HCT116 (cell line): Measurements from ENCODE around the gene FRMPD3. TPM values are rescaled to one million over a fixed set of nuclear protein-coding genes. Genes with fewer than 3 reads are reported as not detected.

Experiments
- ATAC-seq: fragments of 200-7000 bp; cut with Tn5 transposase; 2 replicates; pipeline ENCODE4 v1.9.1; 2020; ENCODE audit warnings: mild to moderate bottlenecking, moderate library complexity
- BruUV-seq: library from RNA; stranded (reverse); fragments of 400-500 nt; replicated peaks from 2 replicates; lab custom pipeline; 2021; lab: Mats Ljungman, UMichigan
- CTCF ChIA-PET: fragments of 300-600 bp; sonication (Branson Sonifier 250); formaldehyde crosslinking; loops from one replicate; lab custom pipeline; 2021; ENCODE audit warnings: antibody characterized with exemption; lab: Charles Lee
- POLR2A ChIA-PET: fragments of 300-600, 350-600 bp; sonication (Branson Sonifier 250); formaldehyde crosslinking; loops from one replicate; lab custom pipeline; 2021; ENCODE audit warnings: antibody characterized with exemption; lab: Charles Lee
- RAD21 ChIA-PET, 2 experiments: fragments of 300-600 bp; sonication (Branson Sonifier 250); formaldehyde crosslinking; loops; one replicate each; lab custom pipeline; 2023; ENCODE audit warnings: low total read pairs in 2 of 2; ENCODE audit not compliant: uncharacterized antibody in 2 of 2, unreplicated experiment in 2 of 2, low non-redundant PET in 1 of 2; lab: Charles Lee
- DNase-seq: peaks from one replicate; pipeline ENCODE4 v3.0.0-alpha.2; 2010; ENCODE audit warnings: low read depth, low spot score
- H2AFZ ChIP-seq: fragments of 200-600 bp; shearing (Covaris generic), sonication (generic); 2 replicates; pipeline ENCODE4 v1.6.1; 2017; ENCODE audit warnings: low read depth, mixed run types, mixed read lengths, antibody characterized with exemption, low read length; ENCODE audit not compliant: poor library complexity, severe bottlenecking
- H3K27ac ChIP-seq: 2 replicates; pipeline ENCODE4 v1.5.1; 2012; ENCODE audit warnings: low read depth, low read length
- H3K27me3 ChIP-seq: fragments of 200-600 bp; sonication (generic); 2 replicates; pipeline ENCODE4 v1.6.1; 2016; ENCODE audit warnings: mixed run types, low read length, mixed read lengths; ENCODE audit not compliant: insufficient read depth
- H3K36me3 ChIP-seq, 2 experiments: fragments of 200-500 bp in 1 of 2; fragments of 200-600 bp in 1 of 2; sonication (Bioruptor generic) in 1 of 2; sonication (generic) in 1 of 2; 2 replicates each; pipeline versions ENCODE4 v1.5.1 to v1.6.1; 2014 to 2016; ENCODE audit warnings: low read length in 2 of 2, inconsistent platforms in 1 of 2, mixed read lengths in 1 of 2, mixed run types in 1 of 2; ENCODE audit not compliant: insufficient read depth in 2 of 2, control insufficient read depth in 1 of 2
- H3K4me1 ChIP-seq, 2 experiments: fragments of 200-600 bp in 1 of 2; sonication (generic) in 1 of 2; 2 replicates each; pipeline versions ENCODE4 v1.5.1 to v1.6.1; 2012 to 2017; ENCODE audit warnings: low read length in 2 of 2, inconsistent platforms in 1 of 2, mild to moderate bottlenecking in 1 of 2, mixed read lengths in 1 of 2, mixed run types in 1 of 2, moderate library complexity in 1 of 2; ENCODE audit not compliant: insufficient read depth in 2 of 2, control insufficient read depth in 1 of 2
- H3K4me2 ChIP-seq: fragments of 200-600 bp; sonication (generic); 2 replicates; pipeline ENCODE4 v1.6.1; 2017; ENCODE audit warnings: mixed run types, low read length, mixed read lengths
- H3K4me3 ChIP-seq, 2 experiments: fragments of 200-600 bp in 1 of 2; sonication (generic) in 1 of 2; replicated peaks in 1 of 2; 2 replicates each; pipeline ENCODE4 v1.5.1; 2011 to 2016; ENCODE audit warnings: low read length in 2 of 2, control low read depth in 1 of 2, low read depth in 1 of 2, mild to moderate bottlenecking in 1 of 2, mixed read lengths in 1 of 2, mixed run types in 1 of 2
- H3K79me2 ChIP-seq: fragments of 200-600 bp; sonication (generic); 2 replicates; pipeline ENCODE4 v1.6.1; 2017; ENCODE audit warnings: mild to moderate bottlenecking, mixed run types, low read length, moderate library complexity, mixed read lengths; ENCODE audit not compliant: insufficient read depth
- H3K9ac ChIP-seq: fragments of 200-600 bp; sonication (generic); 2 replicates; pipeline ENCODE4 v1.6.1; 2016; ENCODE audit warnings: low read length, mixed read lengths
- H3K9me2 ChIP-seq: fragments of 200-600 bp; sonication (generic), shearing (Covaris generic); 2 replicates; pipeline ENCODE4 v1.6.1; 2017; ENCODE audit warnings: mixed run types, mild to moderate bottlenecking, moderate library complexity; ENCODE audit not compliant: insufficient read depth
- H3K9me3 ChIP-seq, 2 experiments: fragments of 200-500 bp in 1 of 2; fragments of 200-600 bp in 1 of 2; sonication (Bioruptor generic) in 1 of 2; sonication (generic) in 1 of 2; 2 replicates each; pipeline ENCODE4 v1.6.1; 2014 to 2017; ENCODE audit warnings: low read length in 2 of 2, mixed read lengths in 2 of 2, inconsistent platforms in 1 of 2, low read depth in 1 of 2, mild to moderate bottlenecking in 1 of 2, mixed run types in 1 of 2, moderate library complexity in 1 of 2; ENCODE audit not compliant: control insufficient read depth in 1 of 2, insufficient read depth in 1 of 2
- H4K20me1 ChIP-seq: fragments of 200-600 bp; sonication (generic), shearing (Covaris generic); 2 replicates; pipeline ENCODE4 v1.6.1; 2017; ENCODE audit warnings: mixed run types, mild to moderate bottlenecking, moderate library complexity; ENCODE audit not compliant: insufficient read depth
- CBX3 ChIP-seq: IDR thresholded peaks from 2 replicates; pipeline ENCODE4 v1.6.1; 2012; ENCODE audit warnings: low read depth
- CEBPB ChIP-seq: IDR thresholded peaks from 2 replicates; pipeline ENCODE4 v1.6.1; 2012; ENCODE audit warnings: low read depth
- ELF1 ChIP-seq: IDR thresholded peaks from 2 replicates; pipeline ENCODE4 v1.6.1; 2012; ENCODE audit warnings: low read depth, borderline replicate concordance
- JUND ChIP-seq: IDR thresholded peaks from 2 replicates; pipeline ENCODE4 v1.6.1; 2012
- POLR2AphosphoS5 ChIP-seq: IDR thresholded peaks from 2 replicates; pipeline ENCODE4 v1.6.1; 2011; ENCODE audit warnings: mild to moderate bottlenecking, low read depth, low read length, moderate library complexity
- RAD21 ChIP-seq: IDR thresholded peaks from 2 replicates; pipeline ENCODE4 v1.6.1; 2012; ENCODE audit warnings: low read depth, mild to moderate bottlenecking
- SIN3A ChIP-seq: IDR thresholded peaks from 2 replicates; pipeline ENCODE4 v1.6.1; 2012; ENCODE audit warnings: low read depth
- SP1 ChIP-seq: IDR thresholded peaks from 2 replicates; pipeline ENCODE4 v1.6.1; 2012; ENCODE audit warnings: low read depth
- TCF7L2 ChIP-seq: IDR thresholded peaks from 2 replicates; pipeline ENCODE4 v1.7.0; 2011; ENCODE audit warnings: borderline replicate concordance, inconsistent platforms; ENCODE audit not compliant: insufficient read depth, insufficient read length; ENCODE audit errors: extremely low read depth
- YY1 ChIP-seq: IDR thresholded peaks from 2 replicates; pipeline ENCODE4 v1.6.1; 2011; ENCODE audit warnings: low read length, low read depth, moderate library complexity, mild to moderate bottlenecking; ENCODE audit not compliant: insufficient replicate concordance; ENCODE audit errors: extremely low read depth
- ZNF274 ChIP-seq: fragments of 200-500 bp; sonication (Bioruptor generic); IDR thresholded peaks from 2 replicates; pipeline ENCODE4 v1.6.1; 2014; ENCODE audit warnings: mild to moderate bottlenecking, low read depth, low read length, inconsistent platforms
- intact Hi-C: fragments of 100-400 bp; cut with micrococcal nuclease; formaldehyde crosslinking; loops from 2 replicates; pipeline ENCODE4 v1.10.0; 2022
- total RNA-seq: library from RNA; stranded (reverse); gene quantifications from one replicate; pipeline ENCODE4 v1.2.1, GENCODE V29; 2021; ENCODE audit not compliant: unreplicated experiment
- TF ChIP-seq, protein P1 (sequence below): IDR thresholded peaks from 2 replicates; pipeline ENCODE4 v1.6.1; 2012
- TF ChIP-seq, protein P2 (sequence below): IDR thresholded peaks from 2 replicates; pipeline ENCODE4 v1.6.1; 2011; ENCODE audit warnings: mild to moderate bottlenecking, low read length, moderate library complexity; ENCODE audit not compliant: insufficient replicate concordance; ENCODE audit errors: extremely low read depth
- TF ChIP-seq, protein P3 (sequence below): IDR thresholded peaks from 2 replicates; pipeline ENCODE4 v1.6.1; 2012; ENCODE audit warnings: low read depth
- TF ChIP-seq, protein P4 (sequence below), 3 experiments: fragments of 200-600 bp in 1 of 3; sonication (generic) in 1 of 3; IDR thresholded peaks in 2 of 3; conservative IDR thresholded peaks in 1 of 3; 2 replicates each; pipeline ENCODE4 v1.5.1; 2012 to 2017; ENCODE audit warnings: low read depth in 2 of 3, low read length in 2 of 3, antibody characterized with exemption in 1 of 3, borderline replicate concordance in 1 of 3, control low read depth in 1 of 3, mild to moderate bottlenecking in 1 of 3, mixed read lengths in 1 of 3, mixed run types in 1 of 3, moderate library complexity in 1 of 3; ENCODE audit not compliant: insufficient read depth in 1 of 3

The FRMPD3 gene
- total RNA-seq, 1 experiment from 2014 or later = 0.42 TPM

DNA sequence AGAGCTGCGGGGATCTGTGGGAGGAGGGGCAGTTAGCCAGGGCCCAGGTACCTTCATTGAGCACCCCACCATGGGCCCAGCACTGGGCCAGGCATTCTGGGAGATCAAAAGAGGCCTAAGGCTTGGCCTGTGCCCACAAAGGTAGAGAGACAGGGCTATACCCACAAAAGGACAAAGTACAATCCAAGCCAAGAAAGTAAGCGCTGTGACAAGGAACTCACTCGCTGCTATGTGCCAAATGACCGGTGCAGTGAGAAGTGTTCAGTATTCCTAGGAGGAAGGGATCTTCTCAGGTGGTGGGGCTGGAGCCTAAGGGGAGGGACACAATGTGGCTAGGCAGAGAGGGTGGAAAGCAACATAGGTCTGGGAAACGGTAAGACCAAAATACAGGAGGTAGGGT, 8.8 kb upstream of the FRMPD3 start:
- Histone ChIP-seq H4K20me1 (no peaks in the 10 kb centered on the region), H2AFZ (no peak overlapping the region), H3K79me2 (no peaks in the 10 kb centered on the region), H3K27ac (no peak overlapping the region), H3K9me3 (no peaks in the 10 kb centered on the region), H3K9me2 (no peaks in the 10 kb centered on the region), H3K36me3 (no peaks in the 10 kb centered on the region), H3K4me1 (peaks cover 3 to 6% of the 10 kb centered on the region in 2 experiments; a peak in 2 of 4 replicates), H3K27me3 (no peaks in the 10 kb centered on the region), H3K4me3 (no peak overlapping the region), H3K9ac (no peak overlapping the region), H3K4me2 (no peak overlapping the region)
- ChIA-PET POLR2A (no interaction called here), CTCF (no interaction called here), RAD21 (no interaction called here)
- DNase-seq (no peak), ATAC-seq (no peak)
- intact Hi-C loops = no loop called here
- TF ChIP-seq, protein P1, sequence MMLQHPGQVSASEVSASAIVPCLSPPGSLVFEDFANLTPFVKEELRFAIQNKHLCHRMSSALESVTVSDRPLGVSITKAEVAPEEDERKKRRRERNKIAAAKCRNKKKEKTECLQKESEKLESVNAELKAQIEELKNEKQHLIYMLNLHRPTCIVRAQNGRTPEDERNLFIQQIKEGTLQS = no peak
- TF ChIP-seq ELF1 = no peak
- TF ChIP-seq JUND = no peak
- TF ChIP-seq CBX3 = no peak
- TF ChIP-seq, protein P2, sequence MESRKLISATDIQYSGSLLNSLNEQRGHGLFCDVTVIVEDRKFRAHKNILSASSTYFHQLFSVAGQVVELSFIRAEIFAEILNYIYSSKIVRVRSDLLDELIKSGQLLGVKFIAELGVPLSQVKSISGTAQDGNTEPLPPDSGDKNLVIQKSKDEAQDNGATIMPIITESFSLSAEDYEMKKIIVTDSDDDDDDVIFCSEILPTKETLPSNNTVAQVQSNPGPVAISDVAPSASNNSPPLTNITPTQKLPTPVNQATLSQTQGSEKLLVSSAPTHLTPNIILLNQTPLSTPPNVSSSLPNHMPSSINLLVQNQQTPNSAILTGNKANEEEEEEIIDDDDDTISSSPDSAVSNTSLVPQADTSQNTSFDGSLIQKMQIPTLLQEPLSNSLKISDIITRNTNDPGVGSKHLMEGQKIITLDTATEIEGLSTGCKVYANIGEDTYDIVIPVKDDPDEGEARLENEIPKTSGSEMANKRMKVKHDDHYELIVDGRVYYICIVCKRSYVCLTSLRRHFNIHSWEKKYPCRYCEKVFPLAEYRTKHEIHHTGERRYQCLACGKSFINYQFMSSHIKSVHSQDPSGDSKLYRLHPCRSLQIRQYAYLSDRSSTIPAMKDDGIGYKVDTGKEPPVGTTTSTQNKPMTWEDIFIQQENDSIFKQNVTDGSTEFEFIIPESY = no peak
- no peak for TF ChIP-seq ZNF274
- TF ChIP-seq, protein P3, sequence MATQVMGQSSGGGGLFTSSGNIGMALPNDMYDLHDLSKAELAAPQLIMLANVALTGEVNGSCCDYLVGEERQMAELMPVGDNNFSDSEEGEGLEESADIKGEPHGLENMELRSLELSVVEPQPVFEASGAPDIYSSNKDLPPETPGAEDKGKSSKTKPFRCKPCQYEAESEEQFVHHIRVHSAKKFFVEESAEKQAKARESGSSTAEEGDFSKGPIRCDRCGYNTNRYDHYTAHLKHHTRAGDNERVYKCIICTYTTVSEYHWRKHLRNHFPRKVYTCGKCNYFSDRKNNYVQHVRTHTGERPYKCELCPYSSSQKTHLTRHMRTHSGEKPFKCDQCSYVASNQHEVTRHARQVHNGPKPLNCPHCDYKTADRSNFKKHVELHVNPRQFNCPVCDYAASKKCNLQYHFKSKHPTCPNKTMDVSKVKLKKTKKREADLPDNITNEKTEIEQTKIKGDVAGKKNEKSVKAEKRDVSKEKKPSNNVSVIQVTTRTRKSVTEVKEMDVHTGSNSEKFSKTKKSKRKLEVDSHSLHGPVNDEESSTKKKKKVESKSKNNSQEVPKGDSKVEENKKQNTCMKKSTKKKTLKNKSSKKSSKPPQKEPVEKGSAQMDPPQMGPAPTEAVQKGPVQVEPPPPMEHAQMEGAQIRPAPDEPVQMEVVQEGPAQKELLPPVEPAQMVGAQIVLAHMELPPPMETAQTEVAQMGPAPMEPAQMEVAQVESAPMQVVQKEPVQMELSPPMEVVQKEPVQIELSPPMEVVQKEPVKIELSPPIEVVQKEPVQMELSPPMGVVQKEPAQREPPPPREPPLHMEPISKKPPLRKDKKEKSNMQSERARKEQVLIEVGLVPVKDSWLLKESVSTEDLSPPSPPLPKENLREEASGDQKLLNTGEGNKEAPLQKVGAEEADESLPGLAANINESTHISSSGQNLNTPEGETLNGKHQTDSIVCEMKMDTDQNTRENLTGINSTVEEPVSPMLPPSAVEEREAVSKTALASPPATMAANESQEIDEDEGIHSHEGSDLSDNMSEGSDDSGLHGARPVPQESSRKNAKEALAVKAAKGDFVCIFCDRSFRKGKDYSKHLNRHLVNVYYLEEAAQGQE = no peak
- no peak for TF ChIP-seq YY1
- TF ChIP-seq SIN3A = no peak
- no peak for TF ChIP-seq RAD21
- TF ChIP-seq CEBPB = no peak
- no peak for TF ChIP-seq SP1
- no peak for TF ChIP-seq TCF7L2
- no peak for TF ChIP-seq POLR2AphosphoS5
- TF ChIP-seq, protein P4, sequence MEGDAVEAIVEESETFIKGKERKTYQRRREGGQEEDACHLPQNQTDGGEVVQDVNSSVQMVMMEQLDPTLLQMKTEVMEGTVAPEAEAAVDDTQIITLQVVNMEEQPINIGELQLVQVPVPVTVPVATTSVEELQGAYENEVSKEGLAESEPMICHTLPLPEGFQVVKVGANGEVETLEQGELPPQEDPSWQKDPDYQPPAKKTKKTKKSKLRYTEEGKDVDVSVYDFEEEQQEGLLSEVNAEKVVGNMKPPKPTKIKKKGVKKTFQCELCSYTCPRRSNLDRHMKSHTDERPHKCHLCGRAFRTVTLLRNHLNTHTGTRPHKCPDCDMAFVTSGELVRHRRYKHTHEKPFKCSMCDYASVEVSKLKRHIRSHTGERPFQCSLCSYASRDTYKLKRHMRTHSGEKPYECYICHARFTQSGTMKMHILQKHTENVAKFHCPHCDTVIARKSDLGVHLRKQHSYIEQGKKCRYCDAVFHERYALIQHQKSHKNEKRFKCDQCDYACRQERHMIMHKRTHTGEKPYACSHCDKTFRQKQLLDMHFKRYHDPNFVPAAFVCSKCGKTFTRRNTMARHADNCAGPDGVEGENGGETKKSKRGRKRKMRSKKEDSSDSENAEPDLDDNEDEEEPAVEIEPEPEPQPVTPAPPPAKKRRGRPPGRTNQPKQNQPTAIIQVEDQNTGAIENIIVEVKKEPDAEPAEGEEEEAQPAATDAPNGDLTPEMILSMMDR (IDR thresholded peaks at IDR 0.05 in 2 of 3, conservative IDR thresholded peaks at IDR 0.05 in 1 of 3; ENCODE audit: borderline replicate concordance in 1 of 3, insufficient read depth in 1 of 3, low read depth in 2 of 3, low read length in 2 of 3) = no peak
- BruUV-seq = no TSS peak
